Measurements from ENCODE around the gene PBX1.
"Not testable (repeated sequence)": the region's sequence is repeated elsewhere in the genome, so short reads cannot be mapped to it uniquely, and the experiment has no call there.

PBX1 gene

GRCh38 chr1:164643018-164643417, 84.0 kb downstream of the PBX1 start:
- no peak for DNase-seq (ENCODE audit: low spot score)

GRCh38 chr1:164644268-164644667, 85.3 kb downstream of the PBX1 start:
- DNase-seq (ENCODE audit: low spot score) = no peak

GRCh38 chr1:164644774-164645644, 86.0 kb downstream of the PBX1 start:
- no peak for DNase-seq (ENCODE audit: low spot score)

- DNase-seq (ENCODE audit: low spot score) = no peak
Measured at GRCh38 chr1:164645921-164646320, 86.9 kb downstream of the PBX1 start.

GRCh38 chr1:164647211-164647610, 88.2 kb downstream of the PBX1 start:
- DNase-seq (ENCODE audit: low spot score) = no peak

- DNase-seq (ENCODE audit: low spot score) = no peak
Measured at GRCh38 chr1:164648636-164649035, 89.7 kb downstream of the PBX1 start.

- DNase-seq (ENCODE audit: low spot score) = no peak
Measured at GRCh38 chr1:164649146-164649545, 90.2 kb downstream of the PBX1 start.

GRCh38 chr1:164650531-164650930, 91.5 kb downstream of the PBX1 start:
- no peak for DNase-seq (ENCODE audit: low spot score)

- no peak for DNase-seq (ENCODE audit: low spot score)
Measured at GRCh38 chr1:164651351-164651951, 92.5 kb downstream of the PBX1 start.

- DNase-seq (ENCODE audit: low spot score) = not testable (repeated sequence)
Measured at GRCh38 chr1:164652969-164653368, 94.0 kb downstream of the PBX1 start.

- no peak for DNase-seq (ENCODE audit: low spot score)
Measured at GRCh38 chr1:164653705-164654104, 94.7 kb downstream of the PBX1 start.

GRCh38 chr1:164654200-164654599, 95.2 kb downstream of the PBX1 start:
- DNase-seq (ENCODE audit: low spot score) = no peak

- no peak for DNase-seq (ENCODE audit: low spot score)
Measured at GRCh38 chr1:164658864-164659263, 99.9 kb downstream of the PBX1 start.

- DNase-seq (ENCODE audit: low spot score) = no peak
Measured at GRCh38 chr1:164659621-164660411, 100.8 kb downstream of the PBX1 start.

GRCh38 chr1:164660412-164660772, 101.4 kb downstream of the PBX1 start:
- no peak for DNase-seq (ENCODE audit: low spot score)

GRCh38 chr1:164660775-164661174, 101.8 kb downstream of the PBX1 start:
- DNase-seq (ENCODE audit: low spot score) = no peak

GRCh38 chr1:164662462-164662861, 103.5 kb downstream of the PBX1 start:
- DNase-seq (ENCODE audit: low spot score) = no peak

GRCh38 chr1:164662955-164663354, 104.0 kb downstream of the PBX1 start:
- DNase-seq (ENCODE audit: low spot score) = no peak

- DNase-seq (ENCODE audit: low spot score) = no peak
Measured at GRCh38 chr1:164664127-164664526, 105.1 kb downstream of the PBX1 start.

- DNase-seq (ENCODE audit: low spot score) = no peak
Measured at GRCh38 chr1:164667001-164667400, 108.0 kb downstream of the PBX1 start.

- no peak for DNase-seq (ENCODE audit: low spot score)
Measured at GRCh38 chr1:164667600-164667999, 108.6 kb downstream of the PBX1 start.

- no peak for DNase-seq (ENCODE audit: low spot score)
Measured at GRCh38 chr1:164668491-164669400, 109.8 kb downstream of the PBX1 start.

Data from CD4-positive, alpha-beta T cell treated with Interleukin-2 at 100 ng/mL for 4 hours (primary cell).